ENCODE results near the gene CRTC3.
A peak's percentile ranks its signal among the peaks of the same experiment; 100 is the strongest.

GRCh38 chr15:90553248-90553745 is 23.6 kb downstream of the CRTC3 start:
- TF ChIP-seq CTCF (conservative IDR thresholded peaks at IDR 0.05; ENCODE audit: low read depth, low read length) (no peak), CEBPB (IDR thresholded peaks at IDR 0.05; ENCODE audit: low read depth, low read length) (peak; percentile 74; the same call in 1 of the 2 replicates), RCOR1 (IDR thresholded peaks at IDR 0.05; ENCODE audit: insufficient replicate concordance, low read length) (no peak), POLR2A (IDR thresholded peaks at IDR 0.05; ENCODE audit: low read depth, low read length) (no peak), RAD21 (IDR thresholded peaks at IDR 0.05; ENCODE audit: low read length) (no peak), SMC3 (IDR thresholded peaks at IDR 0.05; ENCODE audit: low read depth, low read length) (no peak), MAFK (IDR thresholded peaks at IDR 0.05; ENCODE audit: low read depth, low read length) (no peak)
